GM21423 (cell line): ENCODE data around the gene PRPF6.

Experiments
- ATAC-seq: cut with Tn5 transposase; IDR thresholded peaks from one replicate; pipeline ENCODE4 v1.9.1; 2021; ENCODE audit warnings: mild to moderate bottlenecking, moderate library complexity; ENCODE audit not compliant: unreplicated experiment

The PRPF6 gene

GRCh38 chr20:64057628-64058498, 76.9 kb downstream of the PRPF6 start:
- ATAC-seq: peak; percentile 40

GRCh38 chr20:64058536-64058935, 77.6 kb downstream of the PRPF6 start:
- ATAC-seq: no peak

DNA sequence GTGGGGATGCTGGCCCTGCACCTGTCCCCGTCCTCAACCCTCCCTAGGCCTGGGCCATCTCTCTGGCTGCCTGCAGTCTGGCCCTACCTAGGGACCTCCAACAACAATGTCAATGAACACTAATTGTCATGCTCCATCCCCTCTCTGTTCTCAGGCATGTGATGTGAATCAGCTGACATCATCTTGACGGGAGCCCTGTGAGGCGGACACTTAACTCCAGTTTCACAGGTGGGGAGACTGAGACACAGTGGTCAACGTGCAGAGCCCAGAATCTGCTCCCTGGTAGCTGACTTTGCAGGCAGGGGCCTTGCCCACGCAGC, 81.3 kb downstream of the PRPF6 start:
- no peak for ATAC-seq

DNA sequence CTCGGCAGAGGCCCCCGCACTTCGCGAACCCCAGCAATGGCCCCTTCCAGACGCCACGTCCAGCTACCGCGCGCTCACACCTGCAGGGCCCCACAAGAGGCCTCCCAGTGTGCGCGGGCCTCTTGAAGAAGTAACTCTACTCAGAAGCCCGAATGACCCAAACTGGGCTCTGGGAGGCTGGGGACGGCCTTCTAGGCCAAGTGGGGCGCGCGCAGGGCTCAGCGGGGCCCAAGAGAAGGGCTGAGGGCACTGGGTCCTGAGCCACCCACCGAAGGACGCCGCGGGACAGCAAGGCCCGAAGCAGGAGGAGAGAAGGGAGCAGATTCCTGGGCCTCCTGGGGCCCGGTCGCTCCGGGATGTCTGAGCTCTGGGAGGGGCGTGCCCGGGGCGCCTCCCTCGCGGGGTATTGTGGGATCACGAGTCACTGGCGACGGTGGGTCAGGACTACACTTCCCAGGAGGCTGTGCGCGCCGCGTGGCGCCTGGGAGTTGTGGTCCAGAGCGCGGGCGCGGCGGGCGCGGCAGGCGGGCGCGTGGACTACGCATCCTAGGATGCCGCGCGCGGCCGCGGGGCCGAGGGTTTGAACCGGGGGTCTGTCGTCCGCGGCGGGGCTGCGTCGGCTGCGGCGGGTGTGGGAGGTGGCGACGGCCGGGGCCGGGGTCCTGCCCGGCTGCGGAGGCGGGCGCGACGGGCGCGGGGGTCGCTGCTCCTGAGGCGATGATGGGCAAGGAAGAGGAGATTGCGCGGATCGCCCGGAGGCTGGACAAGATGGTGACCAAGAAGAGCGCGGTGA, 81.9 kb downstream of the PRPF6 start, which contains the start of gene TCEA2:
TSS of gene TCEA2 (plus strand) at position 603 of the 793 bp plus-strand sequence. CDS start at position 718, 115 bp downstream.
- ATAC-seq: peak; percentile 64

GRCh38 chr20:64063389-64064144, 82.6 kb downstream of the PRPF6 start:
- no peak for ATAC-seq

DNA sequence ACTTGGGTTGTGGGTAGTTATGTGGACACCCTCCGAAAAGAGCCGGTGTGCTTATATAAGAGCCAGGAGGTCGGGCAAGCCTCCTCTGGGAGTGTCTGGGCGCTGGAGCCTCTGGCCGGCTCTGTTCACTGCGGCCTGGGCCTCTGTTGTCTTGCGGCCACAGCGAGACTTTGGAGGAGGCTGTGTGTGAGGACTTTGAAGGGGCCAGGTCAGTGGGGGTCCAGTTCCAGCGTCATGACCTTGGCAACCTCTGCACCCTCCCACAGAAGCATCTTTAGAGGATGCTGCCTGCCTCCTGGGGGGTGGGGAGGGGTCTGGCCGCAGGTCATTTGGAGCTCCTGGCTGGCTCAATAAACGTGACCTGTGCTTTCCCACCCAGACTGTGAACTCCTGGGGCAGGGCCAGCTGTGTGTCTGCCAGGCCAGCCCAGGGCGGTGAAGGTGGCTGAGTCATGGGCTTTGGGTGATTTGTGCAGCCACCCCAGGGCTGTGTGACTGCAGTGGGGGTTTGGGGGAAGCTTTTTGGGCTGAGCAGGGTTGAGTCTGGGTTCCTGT, 83.3 kb downstream of the PRPF6 start:
- ATAC-seq: no peak

DNA sequence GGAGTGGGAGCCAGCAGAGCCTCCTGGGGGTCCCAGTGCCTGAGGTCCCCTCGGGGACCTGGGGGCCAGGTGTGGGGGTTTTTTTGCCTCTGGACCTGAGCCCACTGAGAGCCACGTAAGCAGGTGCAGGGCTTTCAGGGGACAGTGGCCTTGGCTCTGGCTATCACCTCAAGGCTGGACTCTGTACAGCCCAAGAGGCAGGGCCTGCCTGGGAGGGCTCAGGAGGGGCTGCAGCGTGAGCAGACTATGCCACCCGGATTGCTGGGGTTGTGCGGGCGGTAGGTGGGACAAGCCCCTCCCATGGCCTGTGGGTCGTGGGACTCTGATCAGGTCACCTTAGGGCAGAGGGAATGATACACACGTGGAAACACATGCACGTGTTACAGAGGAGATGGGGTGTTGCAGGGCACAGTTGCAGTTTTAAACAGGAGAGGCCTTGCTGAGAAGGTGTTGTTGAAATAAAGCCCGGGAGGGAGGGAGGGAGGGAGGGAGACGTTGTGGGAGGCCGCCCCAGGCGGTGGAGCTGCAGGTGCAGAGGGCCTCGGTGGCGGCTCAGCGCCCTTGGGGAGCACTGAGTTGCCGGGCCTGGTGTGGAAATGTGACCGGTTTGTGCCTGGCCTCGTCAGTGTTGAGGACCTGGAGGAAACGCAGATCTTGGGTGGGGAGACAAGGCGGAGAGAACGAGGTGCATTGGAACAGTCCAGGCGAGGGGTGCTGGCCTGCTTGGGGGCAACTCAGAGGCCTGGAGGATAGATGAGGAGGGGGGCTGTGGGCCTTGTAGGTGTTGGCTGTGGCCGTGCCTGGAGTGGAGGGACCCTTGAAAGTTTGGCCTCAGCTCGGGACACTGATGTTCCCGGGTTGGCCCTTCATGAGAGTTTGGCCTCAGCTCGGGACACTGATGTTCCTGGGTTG, 84.4 kb downstream of the PRPF6 start:
- no peak for ATAC-seq

DNA sequence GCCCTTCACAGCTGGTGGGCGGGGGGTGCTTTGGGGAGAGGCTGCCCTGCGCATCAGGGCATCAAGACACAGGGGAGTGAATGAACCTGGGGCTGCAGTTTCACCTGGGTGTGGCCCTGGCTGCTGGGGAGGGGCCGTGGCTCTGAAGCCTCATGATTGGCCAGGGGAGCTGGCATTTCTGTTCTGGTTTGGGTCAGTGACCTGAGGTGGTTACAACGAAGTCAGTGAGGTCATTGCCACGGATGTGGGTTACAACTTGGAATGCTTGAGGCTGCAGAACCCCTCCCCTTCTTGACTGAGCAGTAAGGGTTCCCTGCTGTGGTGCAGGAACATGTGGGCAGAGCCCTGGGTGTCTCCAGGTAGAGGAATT, 85.0 kb downstream of the PRPF6 start:
- ATAC-seq: peak; percentile 51

- no peak for ATAC-seq
Measured at GRCh38 chr20:64067005-64067632, 86.2 kb downstream of the PRPF6 start.

GRCh38 chr20:64067733-64068307, 86.9 kb downstream of the PRPF6 start:
- no peak for ATAC-seq

DNA sequence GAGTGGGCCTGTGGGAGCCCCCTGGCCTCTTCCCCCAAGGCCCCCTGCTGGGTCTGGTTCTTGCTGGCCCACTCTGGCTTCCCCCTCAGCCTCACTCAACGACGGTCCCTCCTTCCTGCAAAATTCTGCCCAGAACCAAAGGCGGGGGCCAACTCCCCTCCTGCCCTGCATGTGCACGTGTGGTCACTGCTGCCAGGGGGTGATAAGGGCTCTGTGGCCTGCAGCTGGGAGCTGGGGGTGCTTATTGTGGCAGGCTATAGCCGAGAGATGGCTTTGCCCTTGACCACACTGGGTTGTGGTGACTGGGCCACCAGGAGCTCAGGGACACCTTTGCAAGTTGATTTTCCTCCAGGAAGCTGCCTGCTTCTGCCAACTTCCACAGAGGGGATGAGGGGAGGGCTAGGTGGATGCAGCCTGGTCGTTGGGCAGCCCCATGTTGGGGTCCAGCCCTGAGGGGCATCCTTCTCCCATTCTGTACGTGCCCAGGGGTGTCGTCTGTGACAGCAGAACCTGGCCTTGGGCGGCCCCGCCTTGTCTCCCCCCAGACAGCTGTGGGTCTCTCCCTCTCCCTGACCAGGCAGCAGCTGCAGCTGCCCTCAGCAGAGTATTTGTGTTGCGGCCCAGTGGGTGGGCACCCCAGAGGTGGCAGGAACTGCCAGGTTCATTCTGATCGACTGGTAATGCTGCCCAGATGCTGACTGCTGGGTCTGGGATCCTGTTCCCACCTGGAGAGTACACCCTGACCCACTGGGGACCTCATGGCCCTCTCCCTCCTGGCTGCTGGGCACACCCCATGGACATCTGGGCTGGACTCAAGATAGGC, 87.7 kb downstream of the PRPF6 start:
- ATAC-seq: no peak

- ATAC-seq: no peak
Measured at GRCh38 chr20:64069209-64069613, 88.3 kb downstream of the PRPF6 start.

DNA sequence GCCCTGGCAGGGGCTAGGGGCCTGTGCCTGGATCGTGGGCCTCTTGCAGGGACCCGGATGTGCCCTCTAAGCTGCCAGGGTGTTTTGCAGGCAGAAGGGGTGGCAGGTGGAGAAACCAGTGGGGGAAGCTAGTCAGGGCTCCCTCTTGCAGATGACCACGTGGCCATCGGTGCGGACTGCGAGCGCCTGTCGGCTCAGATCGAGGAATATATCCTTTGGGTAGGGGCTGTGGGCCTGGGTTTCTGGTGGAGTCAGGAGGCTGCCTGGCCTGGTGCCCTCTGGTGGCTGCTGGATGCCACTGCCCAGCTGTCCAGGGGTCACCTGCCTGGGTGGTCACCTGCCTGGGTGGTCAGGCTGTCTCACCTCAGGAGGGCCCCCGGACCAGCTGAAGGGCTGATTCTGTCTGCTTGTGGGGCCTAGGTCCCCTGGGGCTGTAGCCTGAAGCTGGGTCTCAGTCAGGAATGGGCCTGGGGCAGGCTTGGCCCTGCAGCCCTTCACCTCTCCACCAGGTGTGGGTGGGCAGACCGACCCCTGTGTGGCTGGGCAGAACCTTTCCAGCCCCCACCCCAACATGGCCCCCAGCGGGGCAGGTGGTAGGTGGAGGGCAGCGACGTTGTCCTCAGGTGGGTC, 88.8 kb downstream of the PRPF6 start:
- ATAC-seq: no peak

- ATAC-seq: no peak
Measured at GRCh38 chr20:64070244-64070993, 89.5 kb downstream of the PRPF6 start.

DNA sequence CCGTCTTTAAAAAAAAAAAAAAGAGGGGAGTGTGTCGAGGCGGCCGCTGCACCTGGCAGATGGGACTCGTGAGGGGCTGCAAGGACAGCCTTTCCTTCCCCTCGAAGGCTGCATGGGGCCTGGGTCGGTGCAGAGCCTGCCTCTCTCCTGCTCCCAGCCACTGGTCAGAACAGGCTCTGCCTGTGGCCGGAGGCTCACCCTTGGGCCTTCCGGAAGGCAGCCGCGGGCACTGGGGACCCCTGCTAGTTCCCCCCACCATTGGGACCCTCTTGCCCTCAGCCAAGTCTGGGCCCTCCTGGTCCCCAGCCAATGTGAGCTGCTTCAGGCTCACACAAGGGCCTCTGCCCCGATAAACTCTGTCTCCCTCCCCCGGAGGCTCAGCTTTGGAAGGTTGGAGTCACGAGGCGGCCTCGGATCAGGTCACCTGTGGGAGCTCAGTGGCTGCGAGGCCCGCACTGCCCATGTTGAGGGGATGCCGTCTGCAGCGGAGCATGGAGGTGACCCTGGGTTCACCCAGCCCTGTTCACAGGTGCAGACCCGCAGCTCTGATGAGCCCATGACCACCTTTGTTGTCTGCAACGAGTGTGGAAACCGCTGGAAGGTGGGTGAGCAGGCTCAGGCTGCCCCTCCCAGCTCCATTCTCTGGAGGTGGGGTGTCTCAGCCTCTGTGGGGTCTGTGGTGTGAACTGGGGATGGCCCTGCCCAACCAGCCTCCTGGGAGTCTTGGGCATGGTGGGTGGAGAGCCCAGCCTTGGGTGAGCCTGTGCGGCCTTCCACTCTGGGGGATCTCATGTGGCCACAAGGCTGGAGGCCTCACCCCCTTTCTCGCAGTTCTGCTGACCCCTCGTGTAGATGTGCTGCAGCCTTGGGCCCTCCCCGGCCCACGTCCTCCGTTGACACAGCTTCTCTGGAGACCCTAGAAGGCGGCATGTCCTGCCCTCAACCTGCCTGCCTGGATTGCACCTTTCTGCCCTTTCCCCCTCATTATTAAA, 90.7 kb downstream of the PRPF6 start:
- ATAC-seq: no peak

DNA sequence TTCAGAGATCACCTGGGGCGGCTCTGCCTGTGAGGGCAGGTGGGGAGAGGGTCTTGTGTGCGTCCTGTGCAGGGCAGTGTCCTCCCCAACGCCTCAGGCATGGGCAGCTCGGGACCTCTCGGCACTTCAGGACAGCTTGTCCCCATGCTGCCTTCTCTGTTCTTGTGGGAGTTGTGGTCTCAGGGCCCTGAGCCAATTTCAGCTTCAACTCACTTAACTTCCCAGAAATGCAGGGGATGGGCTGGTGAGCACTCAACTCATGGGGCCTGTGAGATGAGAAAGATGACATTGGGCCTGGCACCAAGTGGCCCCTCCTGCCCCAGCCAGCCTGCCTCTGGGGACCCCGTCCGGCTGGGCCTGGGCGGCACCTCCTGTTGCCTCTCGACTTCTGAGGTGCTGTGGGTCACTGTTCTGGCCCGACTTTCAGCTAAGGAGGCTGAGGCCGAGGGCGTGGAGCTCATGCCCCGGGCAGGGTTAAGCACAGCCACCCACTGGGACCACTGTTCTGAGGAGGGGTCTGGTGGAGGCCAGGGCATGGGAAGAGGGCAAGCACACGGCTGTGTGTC, 91.6 kb downstream of the PRPF6 start:
- ATAC-seq: no peak
